T-helper 2 cell treated with Interferon-gamma antibody and Interleukin-4, amounts not matched to agents 100 ng/mL and 5 ng/mL, for 36 hours (primary cell): ENCODE measurements around the gene MEP1A. TPM values are rescaled to one million over a fixed set of nuclear protein-coding genes. Genes with fewer than 3 reads are reported as not detected.

Experiments
- intact Hi-C: fragments of 100-400 bp; cut with micrococcal nuclease; formaldehyde crosslinking; loops from one replicate; pipeline ENCODE4 v1.15.1; 2023
- total RNA-seq: library from RNA; stranded (reverse); gene quantifications from 2 replicates; pipeline ENCODE4 v1.2.3, GENCODE V29; 2022

Gene MEP1A
- total RNA-seq, 1 donor from 2014 or later, result not detected

DNA sequence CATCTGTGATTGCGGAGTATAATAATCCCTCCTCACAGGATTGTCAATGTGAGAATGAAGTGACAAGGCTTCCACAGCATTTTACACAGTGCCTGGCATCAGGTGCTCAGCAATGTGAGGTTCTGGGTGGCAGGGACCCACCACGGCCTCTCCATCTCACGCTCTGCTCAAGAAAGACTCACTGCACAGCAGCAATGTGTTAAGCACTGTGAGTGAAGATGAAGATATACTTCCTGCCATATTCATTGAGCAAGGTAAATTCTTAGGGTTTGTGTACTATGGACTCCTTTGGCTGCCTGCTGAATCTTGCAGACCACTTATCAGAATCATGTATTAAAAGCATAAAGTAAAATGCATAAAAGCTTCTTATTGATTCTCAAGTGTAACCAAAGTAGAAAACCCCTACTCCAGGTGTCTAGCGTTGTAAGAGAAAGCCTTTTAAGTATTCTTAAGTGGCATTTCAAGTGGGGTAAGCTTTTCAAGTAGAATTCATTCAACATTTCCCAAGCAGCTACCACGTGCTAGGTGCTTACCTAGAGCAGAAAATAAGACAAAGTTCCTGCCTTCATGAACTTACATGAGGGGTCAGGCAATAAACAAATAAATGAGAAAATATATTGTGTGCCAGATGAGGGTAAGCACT, 17.0 kb upstream of the MEP1A start:
- intact Hi-C loops, result no loop called here

DNA sequence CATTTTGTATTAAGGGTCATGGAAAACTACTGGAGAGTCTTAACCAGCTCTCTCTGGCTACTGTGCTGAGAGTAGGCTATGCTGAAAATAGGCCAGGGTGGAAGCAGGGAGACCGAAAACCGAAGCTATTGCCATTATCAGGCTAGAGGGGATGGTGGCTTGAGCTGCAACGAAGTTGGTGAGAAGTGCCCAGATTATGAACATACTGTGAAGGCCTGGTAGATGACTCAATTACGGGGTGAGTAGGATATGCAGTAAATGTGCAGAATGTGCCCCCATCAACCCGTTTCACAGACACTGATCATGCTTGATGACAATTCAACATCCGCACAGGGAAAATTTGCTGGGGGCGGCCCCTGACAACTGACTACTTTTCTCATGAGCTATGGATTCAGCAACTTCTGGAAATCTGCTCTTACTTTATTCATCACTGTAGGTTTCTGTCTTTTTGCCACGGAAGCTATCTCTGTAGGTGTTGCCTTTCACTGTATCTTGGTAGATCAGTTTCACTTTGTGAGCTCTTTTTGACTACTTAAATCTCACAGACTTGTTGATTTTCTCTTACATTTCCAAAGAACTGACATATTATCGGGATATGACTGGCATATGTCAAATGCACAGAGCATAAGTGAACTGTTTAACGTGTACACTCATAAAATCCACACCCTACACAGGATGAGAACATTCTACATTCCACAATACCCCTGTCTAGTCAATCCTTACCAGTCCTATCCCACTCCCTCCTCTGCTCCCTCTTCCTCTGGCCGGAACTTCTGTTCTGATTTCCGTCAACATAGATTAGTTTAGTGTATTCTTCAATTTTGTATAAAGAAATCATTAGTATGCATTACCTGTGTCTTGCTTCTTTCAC, 15.5 kb upstream of the MEP1A start:
- intact Hi-C loops, result no loop called here

DNA sequence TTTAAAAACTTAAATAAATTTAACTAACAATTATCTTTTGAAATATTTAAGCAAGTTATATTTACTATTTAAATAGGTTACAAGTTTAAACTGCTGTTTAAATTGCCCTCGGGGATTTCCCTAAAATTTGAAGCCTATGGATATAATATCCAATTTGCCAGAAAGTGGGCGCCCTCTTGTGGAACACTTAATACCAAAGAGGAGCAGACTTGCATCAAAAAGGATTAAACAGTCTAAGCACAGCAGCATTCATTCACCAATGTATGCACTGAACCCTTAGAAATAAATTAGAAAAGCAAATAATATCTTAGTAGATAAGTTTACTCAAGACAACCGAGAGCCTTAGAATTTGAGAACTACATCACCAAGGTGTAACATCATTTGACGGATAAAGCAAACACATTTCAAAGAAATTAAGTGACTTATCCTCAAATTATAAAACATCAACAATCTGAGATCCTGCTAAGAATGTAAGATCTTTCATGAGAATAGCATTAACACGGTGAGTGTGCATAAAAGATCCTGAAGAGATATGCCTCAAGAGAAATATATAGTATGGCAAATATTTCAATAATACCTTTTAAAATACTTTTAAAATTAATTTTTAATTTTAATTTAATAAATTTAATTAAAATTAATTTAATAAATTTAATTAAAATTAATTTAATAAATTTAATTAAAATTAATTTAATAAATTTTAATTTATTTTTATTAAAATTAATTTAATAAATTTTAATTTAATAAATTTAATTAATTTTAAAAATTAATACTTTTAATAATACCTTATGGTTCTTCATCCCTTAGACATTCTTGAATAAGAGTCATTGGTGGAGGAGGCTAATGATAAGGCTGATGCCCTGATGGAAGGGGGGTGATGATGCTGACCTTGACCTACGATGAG, 11.5 kb upstream of the MEP1A start:
- intact Hi-C loops, result loop anchor here (5.0 kb wide), 1 partner anchor 364 kb away; no protein-coding TSS in a partner anchor

DNA sequence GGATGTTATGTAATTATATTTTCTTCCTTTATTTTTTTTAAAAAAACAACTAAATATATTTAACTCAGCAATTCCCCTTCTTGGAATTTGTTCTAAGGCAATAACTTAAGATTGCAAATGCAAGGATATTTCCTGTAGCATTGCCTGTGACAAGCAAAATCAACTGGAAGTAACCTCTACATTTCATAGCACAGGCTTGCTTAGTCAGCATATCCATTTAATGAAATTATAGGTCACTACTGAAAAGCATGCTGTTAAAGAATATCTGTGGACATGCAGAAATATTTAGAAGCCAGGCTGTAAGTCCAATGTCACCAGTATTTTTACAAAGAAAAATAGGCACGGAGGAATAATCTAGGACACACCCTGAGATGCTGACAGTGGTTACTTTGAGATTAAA, 8.7 kb upstream of the MEP1A start:
- intact Hi-C loops, result loop anchor here (5.0 kb wide), 1 partner anchor 367 kb away; no protein-coding TSS in a partner anchor

DNA sequence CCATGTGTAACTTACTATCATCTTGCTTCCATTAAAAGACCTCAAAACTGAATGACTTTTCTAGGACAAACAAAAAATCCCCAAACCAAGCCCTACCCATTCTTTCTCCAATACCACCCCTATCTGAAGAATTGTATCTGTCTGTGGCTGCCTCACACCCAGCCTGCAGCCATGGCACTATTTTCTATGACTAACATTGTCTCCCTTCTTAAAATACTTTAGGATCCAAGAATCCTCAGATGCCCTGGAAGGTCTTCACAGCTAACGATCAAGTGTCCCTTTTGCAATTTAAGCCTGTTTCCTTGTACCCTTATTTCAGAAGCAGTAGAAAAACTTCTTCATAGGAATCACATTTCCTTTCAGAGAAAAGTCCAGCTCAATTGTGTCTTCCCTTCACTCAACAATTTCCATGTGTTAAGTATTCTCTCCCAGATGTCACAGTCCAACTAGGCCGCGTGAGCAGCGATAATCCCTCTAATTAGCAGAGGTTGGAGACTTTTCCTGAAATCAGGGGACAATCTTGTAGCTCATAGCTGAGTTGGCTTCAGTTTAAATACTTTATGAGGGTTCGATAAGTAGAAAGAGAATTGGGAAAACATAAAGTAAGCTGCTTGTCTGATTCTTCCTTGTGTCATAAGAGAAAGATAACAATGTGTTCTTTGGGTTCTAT, 5.2 kb upstream of the MEP1A start:
- intact Hi-C loops, result no loop called here

DNA sequence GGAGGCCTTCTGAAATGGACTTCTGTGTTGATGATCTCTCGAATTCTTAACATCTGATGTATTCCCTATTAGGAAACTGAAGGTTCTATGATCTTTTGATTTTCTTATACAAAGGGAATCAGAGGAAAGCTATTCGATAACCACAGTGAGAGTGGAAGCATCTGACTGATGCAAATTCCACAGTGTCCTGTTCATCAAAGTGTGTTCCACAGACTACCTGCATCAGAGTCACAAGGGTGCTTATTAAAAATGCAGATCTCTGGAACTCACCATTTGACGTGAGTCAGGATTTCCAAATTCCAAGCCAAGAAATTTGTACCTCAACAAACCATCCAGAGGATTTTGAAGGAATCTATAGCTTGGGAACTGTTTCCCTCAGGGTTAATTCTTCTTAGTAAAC, 4.4 kb upstream of the MEP1A start:
- intact Hi-C loops, result no loop called here

DNA sequence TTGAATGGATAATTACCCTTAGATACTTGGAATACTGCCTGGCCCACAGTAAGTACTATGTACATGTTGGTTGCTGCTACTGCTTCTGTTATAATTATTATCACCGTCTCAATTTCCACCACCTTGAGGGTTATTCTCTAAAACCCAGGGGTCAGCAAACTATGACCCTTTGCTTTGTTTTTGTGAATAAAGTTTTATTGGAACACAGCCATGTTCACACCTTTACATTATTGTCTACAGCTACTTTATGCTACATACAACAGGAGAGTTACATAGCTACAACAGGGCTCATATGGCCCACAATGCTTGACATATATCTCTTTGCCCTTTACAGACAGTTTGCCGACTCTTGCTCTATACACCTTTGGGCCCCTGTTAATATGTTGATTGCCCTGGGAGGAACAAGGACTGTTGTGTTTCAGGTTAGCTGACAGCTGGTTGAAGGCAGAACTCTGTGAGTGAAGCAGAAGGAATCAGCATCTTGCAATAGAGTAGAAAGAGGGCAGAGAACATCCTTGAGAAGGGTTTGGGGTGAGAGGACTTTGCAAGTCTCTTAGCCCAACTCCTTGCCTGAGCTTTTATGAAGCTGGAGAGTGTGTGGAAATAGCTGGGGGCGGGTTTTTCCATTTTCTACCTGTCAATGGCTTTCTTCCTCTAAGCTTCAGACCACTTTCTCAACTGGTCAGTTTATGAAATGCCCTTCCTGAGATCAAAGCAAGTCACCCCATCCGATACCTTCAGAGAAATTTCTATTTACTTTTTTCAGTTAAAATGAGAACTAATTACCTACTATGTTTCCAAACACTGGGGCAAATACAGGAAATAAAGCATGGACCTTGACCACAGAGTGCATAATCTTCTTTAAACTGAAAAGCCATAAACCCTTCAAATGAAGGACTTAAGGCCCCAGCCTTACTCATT, 3.5 kb upstream of the MEP1A start:
- intact Hi-C loops, result no loop called here

DNA sequence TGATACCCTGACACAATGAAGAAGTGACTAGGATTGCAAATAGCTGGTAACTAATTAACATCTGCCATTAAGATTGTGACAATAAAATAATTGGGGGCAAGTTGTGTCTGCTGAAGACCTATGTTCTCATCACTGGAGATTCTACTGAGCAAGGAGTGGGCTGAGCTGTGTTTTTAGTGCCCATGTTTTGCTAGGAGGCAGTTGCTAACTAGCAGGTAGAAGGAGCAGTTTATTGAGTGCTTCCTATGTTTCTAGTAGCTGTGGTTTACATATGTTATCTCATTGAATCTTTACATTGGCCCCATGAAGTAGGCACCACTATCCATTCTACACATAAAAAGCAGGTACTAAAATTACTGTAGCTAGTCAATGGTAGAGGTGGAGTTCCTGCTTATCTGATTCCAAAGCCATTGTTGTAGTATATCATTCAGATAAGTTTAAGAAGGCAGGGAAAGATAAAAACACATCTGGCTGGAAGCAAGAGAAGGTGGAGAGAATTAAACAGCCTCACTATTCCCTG, 2.8 kb upstream of the MEP1A start:
- intact Hi-C loops, result no loop called here

DNA sequence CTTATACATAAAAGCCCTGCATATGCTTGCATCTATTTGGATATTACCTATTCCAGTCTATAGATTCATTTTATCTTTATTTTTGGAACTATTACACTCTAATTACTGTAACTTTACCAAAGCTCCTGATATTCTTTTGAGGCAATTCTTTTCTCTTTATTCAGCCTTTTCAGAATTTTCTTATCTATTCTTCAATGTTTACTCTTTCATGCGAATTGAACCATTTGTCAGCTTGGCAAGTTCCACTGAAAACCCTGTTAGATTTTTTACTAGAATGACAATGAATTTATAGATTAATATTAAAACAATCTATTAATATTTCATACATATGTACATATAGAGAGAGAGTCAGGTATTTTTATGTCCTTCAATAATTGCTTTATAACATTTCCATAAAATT, 554 bp upstream of the MEP1A start:
- intact Hi-C loops, result no loop called here

DNA sequence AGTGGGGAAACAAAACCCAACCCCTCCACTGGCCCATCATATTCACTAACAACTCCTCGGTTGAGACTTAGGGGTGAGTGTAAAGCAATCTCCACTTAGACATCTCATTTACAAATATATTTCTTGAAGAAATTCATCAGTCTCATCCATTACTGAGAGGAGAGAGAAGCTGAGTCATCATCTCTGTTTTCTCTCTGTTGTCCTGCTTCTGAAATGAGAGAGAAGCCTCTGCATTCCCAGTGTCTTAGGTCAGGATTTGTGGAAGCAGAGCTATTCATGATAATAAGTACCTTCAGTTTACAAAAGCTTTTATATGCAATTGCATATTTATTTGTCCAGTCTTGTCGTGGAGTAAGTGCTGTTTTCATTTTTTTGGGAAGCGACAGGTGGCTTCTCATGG, 879 bp downstream of the MEP1A start:
- intact Hi-C loops, result no loop called here

DNA sequence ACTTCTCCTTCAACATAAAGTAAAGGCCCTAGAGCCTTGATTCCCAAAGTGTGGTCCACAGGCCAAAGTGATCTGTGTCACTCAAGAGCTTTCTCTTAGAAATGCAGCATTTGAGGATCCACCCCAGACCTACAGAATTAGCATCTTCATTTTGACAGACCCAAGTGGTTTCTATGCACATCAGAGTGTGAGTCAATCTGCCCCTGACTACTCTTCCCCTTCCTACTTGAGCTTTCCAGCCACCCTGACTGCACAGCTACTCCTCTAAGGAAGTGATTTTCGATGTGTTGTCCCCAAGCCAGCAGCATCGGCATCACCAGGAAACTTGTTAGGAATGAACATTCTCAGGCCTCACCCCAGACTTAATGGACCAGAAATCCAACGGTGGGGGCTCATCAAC, 2.6 kb downstream of the MEP1A start:
- intact Hi-C loops, result no loop called here

DNA sequence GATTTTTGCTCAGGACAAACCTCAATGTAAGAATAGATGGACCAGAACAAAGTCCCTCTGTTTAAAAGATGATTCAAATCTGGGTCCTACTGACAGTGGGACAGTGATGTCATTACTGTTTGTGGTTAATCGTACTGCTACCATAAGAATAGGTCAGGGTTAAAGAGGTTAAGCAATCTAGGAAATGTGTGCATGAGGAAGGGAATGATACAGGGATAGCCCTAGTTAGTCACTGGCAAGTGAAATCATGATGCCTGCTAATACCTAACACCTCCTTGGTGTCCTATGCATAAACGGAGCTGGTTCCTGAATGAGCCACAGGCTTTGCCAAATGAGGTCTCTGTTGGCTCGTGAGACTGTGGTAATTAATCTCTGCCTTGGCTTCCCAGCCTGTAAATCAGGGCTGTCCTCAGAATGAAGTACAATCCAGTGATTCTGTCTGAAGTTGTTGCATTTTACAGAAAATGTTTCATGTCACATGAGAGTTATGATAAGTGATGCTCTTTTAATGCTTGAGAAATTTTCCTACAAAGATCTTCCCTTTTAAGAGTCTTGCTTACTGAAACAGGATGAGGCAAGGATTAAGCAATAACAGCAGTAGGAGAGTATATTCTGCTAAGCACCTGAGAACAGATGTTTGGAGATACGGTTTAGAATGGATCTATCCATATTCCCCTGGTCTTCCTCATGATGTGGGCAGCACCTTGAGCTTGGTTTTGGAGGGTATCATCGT, 3.8 kb downstream of the MEP1A start:
- intact Hi-C loops, result no loop called here

DNA sequence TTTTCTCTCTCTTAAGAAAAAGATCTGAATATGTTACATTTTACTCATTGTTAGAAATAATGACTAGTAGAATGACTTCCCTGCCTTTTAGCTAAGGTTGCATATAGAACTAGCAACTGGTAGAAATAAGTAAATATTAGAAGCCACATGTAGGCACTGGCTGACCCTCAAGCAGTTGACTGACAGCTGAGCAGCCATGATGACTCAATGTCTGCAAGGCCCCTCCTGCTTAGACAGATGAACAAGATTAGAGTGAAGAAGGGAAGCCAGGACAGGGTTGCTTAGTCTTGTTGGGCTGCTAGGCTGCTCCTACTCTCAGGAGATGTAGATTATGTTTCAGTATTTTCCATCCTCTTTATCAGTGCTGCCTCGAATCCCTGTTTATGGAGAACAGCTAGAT, 6.5 kb downstream of the MEP1A start:
- intact Hi-C loops, result no loop called here

DNA sequence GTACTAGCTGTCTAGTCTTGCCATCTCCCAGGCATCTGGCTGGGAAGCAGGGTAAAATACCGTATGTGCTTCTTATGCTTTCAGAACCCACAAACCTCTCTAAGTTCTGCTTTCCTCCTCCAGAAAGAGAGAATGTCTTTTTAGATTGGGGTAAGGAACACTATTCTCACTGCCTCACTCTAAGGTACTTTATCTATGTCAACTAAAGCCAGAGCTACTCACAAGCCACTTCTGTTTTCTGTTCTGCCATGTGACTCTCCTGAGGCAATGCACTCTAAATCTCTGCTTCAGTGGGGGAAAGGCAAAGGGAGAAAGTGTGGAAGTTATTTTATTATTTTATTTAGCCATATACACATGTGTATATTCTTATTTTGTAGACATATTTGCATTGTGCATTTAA, 15.6 kb downstream of the MEP1A start:
- intact Hi-C loops, result no loop called here

DNA sequence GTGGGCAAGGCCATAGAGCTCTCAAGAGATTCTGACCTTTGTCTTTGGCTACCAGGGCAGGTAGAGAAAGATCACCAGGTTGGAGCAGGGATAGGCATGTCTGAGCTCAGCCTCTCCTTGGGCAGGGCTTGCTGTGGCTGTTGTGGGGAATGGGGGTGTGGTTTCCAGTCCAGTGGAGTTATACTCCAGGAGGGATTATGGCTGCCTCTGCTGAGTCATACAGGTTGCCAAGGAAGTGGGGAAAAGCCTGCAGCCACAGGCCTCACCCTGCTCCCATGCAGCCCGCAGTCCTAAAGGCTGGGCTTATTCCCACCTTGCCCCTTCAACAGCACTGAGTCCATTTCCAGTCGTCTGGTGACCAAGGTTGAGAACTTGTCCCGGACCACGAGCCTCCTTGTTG, 21.9 kb downstream of the MEP1A start:
- intact Hi-C loops, result no loop called here

DNA sequence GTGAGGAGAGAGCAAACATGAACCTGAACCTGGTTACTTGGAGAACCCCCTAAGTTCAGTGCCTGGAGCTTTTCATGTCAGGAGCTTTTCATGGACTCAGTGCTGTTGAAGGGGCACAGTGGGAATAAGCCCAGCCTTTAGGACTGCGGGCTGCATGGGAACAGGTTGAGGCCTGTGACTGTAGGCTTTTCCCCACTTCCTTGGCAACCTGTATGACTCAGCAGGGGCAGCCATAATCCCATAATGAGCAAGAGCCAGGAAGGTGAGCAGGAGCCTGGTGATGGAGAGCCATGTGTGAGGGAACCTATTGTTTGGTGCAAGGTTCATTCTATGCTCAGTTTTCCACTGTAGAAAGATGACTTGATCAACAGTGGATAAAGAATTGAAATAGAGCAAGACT, 23.4 kb downstream of the MEP1A start:
- intact Hi-C loops, result no loop called here

DNA sequence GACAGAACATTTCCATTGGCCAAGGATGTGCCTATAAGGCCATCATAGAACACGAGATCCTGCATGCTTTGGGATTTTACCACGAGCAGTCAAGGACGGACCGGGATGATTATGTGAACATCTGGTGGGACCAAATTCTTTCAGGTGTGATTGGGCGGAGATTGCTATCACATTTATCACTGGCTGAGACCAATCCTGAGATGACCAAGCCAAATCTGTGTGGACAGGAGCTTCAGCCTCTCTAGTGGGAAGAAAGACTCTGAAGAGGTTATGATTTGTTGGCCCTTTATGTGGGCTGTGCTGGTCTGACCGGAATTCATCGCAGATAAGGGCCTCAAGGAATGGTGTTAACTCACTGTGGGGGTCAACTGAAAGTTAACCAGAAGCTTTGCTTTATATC, 26.4 kb downstream of the MEP1A start:
- intact Hi-C loops, result no loop called here

DNA sequence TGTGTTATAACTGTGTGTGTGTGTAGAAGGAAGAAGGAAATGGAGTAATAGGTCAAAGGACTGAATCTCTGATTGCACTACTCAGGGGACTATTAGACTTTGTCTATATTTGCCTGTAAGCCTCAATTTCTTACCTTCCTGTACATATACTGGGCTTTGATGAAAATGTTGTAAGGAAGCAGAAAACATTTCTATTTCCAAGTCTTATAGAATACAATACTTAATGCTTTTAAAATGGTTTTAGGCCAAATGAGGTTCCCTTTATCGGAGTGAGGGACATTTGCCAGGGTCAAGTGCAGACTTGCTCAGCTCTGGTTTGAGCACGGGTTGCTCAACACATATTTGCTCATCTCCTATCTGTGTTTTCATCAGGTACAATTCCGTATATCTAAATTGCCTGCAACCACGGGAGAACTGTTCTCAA, 28.3 kb downstream of the MEP1A start:
- intact Hi-C loops, result no loop called here

DNA sequence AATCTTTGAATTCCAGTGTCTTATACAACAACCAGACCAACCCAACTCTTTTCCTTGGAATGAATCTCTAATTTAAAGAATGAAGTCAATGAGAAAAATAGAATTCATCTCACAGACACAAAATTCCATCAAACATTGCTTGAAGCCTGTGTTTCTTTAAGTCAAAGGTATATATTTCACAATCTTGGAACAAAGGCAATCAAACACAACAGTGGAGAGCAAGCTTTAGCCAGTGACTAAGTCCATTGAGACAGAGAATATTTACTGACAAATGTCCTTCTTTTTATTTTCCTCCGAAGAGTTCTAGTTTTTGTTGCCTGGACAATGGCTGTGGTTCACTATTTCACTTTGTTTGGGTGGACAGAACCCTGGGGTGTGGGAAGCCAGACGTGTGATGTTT, 35.8 kb downstream of the MEP1A start:
- intact Hi-C loops, result no loop called here
